ENCODE measurements around the gene ULK4.
A peak's percentile ranks its signal among the peaks of the same experiment; 100 is the strongest.
"Not testable (repeated sequence)": the region's sequence is repeated elsewhere in the genome, so short reads cannot be mapped to it uniquely, and the experiment has no call there.

Gene ULK4

DNA sequence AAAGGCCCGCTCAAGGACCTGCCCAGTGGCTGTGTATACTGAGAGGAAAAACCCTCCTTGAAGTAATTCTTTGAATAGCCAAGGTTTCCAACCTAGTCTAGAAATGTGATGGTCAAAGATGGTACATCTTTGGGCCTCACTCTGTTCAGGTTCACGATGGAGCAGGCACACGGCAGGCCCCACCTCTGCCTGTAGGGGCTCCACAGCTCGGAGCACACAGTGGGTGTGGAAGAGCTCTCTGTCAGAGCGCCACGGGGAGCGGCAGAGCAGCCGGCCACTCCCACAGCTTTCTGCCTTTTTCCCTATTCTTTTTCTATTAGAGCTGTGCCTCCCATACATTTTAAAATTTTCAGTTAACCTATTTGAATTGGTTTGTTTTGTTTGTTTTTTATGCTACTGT lies 673.1 kb downstream of the ULK4 start:
- no peak for DNase-seq (ENCODE audit: low read depth)
- no peak overlapping the region for H3K4me3 ChIP-seq (ENCODE audit: low read length)
- TF ChIP-seq, protein P1, sequence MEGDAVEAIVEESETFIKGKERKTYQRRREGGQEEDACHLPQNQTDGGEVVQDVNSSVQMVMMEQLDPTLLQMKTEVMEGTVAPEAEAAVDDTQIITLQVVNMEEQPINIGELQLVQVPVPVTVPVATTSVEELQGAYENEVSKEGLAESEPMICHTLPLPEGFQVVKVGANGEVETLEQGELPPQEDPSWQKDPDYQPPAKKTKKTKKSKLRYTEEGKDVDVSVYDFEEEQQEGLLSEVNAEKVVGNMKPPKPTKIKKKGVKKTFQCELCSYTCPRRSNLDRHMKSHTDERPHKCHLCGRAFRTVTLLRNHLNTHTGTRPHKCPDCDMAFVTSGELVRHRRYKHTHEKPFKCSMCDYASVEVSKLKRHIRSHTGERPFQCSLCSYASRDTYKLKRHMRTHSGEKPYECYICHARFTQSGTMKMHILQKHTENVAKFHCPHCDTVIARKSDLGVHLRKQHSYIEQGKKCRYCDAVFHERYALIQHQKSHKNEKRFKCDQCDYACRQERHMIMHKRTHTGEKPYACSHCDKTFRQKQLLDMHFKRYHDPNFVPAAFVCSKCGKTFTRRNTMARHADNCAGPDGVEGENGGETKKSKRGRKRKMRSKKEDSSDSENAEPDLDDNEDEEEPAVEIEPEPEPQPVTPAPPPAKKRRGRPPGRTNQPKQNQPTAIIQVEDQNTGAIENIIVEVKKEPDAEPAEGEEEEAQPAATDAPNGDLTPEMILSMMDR (conservative IDR thresholded peaks at IDR 0.05; ENCODE audit: low read length) = no peak

DNA sequence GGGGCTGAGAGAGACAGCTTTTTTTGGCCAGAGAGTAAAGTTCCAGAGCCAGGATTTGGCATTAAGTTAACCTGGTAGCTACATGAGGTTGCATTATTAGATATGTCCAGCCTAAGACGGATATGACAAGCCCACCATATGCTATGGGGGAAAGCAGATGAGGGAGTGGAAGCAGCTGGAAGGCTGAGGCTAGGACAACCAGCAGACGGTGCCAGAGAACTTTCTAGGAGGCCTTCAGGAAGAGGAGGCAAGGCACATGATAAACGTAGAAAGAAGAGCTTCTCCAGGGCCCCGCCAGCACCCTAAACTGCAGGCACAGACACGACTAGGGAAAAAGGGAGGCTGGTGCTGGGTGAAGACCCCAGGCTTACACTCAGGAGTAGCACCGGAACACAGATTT lies 675.6 kb downstream of the ULK4 start:
- no peak overlapping the region for H3K4me3 ChIP-seq (ENCODE audit: low read length)
- TF ChIP-seq, protein P1 (conservative IDR thresholded peaks at IDR 0.05; ENCODE audit: low read length) = 0 out of 2 replicates have a peak, but pooled peaks have one; percentile 13
- no peak for DNase-seq (ENCODE audit: low read depth)

DNA sequence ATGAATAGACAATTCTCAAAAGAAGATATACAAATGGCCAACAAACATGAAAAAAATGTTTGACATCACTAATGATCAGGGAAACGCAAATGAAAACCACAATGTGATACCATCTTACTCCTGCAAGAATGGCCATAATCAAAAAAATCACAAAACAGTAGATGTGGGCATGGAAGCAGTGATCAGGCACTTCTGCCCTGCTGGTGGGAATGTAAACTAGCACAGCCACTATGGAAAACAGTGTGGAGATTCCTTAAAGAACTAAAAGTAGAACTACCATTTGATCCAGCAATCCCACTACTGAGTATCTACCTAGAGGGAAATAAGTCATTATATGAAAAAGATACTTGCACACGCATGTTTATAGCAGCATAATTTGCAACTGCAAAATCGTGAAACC lies 677.0 kb downstream of the ULK4 start:
- DNase-seq (ENCODE audit: low read depth); H3K4me3 ChIP-seq (ENCODE audit: low read length): not testable (repeated sequence)

DNA sequence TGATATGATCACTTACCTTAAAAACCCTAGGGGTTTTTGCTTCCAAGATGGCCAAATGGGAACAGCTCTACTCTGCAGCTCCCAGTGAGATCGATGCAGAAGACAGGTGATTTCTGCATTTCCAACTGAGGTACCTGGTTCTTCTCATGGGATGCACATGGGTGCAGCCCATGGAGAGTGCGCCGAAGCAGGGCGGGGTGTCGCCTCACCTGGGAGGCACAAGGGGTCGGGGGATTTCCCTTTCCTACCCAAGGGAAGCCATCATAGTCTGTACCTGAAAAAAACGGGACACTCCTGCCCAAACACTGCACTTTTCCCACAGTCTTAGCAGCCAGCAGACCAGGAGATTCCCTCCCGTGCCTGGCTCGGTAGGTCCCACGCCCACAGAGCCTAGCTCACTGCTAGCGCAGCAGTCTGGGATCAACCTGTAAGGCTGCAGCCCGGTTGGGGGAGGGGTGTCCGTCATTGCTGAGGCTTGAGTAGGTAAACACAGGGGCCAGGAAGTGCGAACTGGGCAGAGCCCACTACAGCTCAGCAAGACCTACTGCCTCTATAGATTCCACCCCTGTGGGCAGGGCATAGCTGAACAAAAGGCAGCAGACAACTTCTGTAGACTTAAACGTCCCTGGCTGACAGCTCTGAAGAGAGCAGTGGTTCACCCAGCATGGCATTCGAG lies 684.0 kb downstream of the ULK4 start:
- TF ChIP-seq, protein P1 (conservative IDR thresholded peaks at IDR 0.05; ENCODE audit: low read length) = no peak

DNA sequence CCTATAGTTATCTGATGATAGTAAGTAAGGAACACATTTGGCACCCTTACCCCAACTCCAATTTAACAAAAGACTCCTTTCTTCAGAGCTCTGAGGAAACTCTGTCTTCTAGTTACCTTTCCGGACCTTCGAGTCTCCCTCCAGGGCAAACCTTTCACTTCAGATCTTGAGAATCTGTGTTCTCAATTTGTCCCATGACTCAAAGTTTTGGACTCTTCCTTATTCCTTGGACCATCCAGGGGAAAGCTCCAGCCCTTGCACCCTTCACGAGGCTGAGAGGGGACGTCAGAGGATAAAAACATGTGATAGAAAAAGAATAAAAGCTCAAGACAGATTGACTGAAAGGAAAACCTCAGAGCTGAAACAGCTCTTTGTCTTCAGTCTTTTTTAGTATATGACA lies 685.7 kb downstream of the ULK4 start:
- no peak overlapping the region for H3K4me3 ChIP-seq (ENCODE audit: low read length)
- DNase-seq (ENCODE audit: low read depth) = peak; percentile 18
- TF ChIP-seq, protein P1 (conservative IDR thresholded peaks at IDR 0.05; ENCODE audit: low read length) = no peak

More for the DNA sequence above, 684.0 kb downstream of the ULK4 start:
- DNase-seq (ENCODE audit: low read depth) = no peak
- no peak overlapping the region for H3K4me3 ChIP-seq (ENCODE audit: low read length)

DNA sequence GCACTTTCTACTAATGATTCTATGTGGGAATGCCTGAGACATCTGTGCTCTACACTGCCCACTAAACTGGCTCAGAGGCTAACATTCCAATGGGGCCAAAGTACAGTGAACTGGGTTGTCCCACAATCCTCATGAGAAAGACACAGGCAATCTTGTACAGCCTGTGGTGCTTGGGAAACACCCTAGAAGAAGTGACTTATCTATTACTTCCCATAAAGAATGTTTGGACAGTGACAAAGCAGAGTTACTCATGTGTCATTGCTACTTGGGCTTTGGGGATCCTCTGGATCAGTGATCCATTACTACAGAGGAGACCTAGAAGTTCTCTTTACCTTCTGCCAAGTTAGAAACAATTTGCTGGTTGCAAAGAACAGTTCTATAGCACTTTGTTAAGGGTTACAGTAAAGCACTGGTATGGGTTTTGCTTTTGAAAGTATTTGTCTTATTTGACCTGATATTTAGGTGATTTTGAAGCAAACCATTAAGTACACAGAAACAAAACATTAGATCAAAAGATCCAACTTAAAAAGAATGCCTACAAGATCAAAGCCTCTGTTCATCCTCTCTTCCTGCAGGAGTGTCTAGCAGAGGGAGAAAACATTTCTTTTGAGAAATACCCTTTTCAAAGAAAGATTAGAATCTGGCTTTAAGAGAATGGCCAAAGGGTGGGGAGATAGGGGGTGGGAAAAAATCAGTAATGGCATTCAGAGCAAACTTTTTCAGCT lies 686.8 kb downstream of the ULK4 start:
- TF ChIP-seq, protein P1 (conservative IDR thresholded peaks at IDR 0.05; ENCODE audit: low read length) = no peak
- H3K4me3 ChIP-seq (ENCODE audit: low read length) = no peak overlapping the region
- peak; percentile 77 for DNase-seq (ENCODE audit: low read depth)

DNA sequence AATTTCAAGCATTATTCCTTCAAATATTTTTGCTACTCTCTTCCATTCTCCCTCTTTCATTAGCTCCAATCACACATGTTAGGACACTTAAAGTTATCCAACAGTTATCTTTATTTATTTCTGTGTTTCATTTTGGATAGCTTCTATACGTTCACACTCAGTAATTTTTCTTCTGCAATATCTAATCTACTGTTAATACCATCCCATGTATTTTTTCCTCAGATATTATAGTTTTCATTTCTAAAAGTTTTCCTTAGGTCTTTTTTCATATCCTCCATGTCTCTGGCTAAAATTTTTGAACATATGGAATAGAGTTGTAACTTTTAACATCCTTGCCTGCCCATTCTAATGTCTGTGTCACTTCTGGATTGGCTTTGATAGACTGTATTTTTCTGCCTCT lies 689.2 kb downstream of the ULK4 start:
- no peak overlapping the region for H3K4me3 ChIP-seq (ENCODE audit: low read length)
- no peak for DNase-seq (ENCODE audit: low read depth)
- TF ChIP-seq, protein P1 (conservative IDR thresholded peaks at IDR 0.05; ENCODE audit: low read length) = no peak

Measured in AG10803 (cell line).